Erythroblast (primary cell): ENCODE data around the gene KIF26B.

Experiments used
- DNase-seq, 2 experiments: peaks; one replicate each; lab custom pipeline; 2025; lab: John Stamatoyannopoulos, UW
- GATA1 ChIP-seq: IDR thresholded peaks from 2 replicates; pipeline ENCODE4 v1.6.1; 2011; ENCODE audit warnings: low read depth, mild to moderate bottlenecking, control low read depth, low read length, moderate library complexity
- POLR2A ChIP-seq: IDR thresholded peaks from 2 replicates; pipeline ENCODE4 v1.6.1; 2011; ENCODE audit warnings: mild to moderate bottlenecking, low read length

KIF26B gene

DNA sequence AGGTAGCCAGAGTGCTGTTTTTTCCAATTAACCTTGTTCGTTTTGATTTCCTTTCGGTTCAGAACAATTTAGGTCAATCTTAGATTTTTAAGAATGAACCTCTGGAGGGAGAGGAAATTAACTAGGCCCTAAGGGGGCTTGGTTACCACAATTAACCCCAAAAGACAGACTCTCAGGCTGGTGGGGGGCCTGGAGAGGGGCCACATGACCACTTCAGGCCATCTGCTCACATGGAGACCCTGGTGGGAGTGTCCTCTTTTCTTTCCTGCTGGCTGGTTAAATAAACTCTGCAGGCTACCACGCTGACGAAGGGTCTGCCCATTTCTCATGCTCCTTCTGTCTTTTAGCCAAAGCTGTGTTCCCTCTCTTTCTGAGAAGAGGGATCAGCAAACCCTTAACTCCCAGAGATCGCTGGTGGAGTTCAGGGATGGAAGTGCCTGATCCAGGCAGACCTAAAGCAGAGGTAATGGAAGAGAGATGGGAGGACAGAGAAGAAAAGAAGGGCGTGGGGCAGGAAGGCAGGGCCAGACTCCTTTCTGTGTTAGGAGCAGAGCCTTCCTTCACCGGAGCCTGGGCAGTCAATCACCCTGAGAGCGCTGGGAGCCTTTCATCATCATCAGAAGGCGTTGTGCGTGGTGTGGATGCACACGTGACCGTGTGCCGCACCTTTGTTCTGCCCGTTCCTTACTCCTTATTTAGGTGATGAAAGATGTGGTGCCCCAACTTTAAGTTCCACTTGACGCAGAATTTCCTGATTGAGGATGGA lies 58.5 kb downstream of the KIF26B start:
- DNase-seq, result no peak
- TF ChIP-seq POLR2A (no peak), GATA1 (no peak)

DNA sequence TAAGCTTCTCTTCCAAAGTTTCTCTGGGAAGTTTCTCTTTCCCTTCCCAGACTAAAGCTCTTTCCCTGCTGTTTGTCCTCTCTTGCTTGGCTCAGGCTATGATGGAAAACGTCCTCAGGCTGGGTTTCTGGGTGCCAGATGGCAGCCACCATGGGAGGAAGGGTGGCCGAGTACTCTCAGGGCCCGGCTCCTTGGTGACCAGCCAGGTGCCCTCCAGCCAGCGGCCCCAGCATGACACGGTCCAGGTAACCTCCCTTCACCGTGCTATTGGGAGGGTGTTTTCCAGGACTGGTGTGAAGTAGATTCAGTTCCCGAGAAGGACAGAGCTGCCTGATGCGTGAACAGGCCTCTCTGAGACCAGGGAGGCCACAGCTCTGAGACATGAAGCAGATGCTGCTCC lies 60.3 kb downstream of the KIF26B start:
- DNase-seq, result no peak
- TF ChIP-seq GATA1, result no peak
- no peak for TF ChIP-seq POLR2A

DNA sequence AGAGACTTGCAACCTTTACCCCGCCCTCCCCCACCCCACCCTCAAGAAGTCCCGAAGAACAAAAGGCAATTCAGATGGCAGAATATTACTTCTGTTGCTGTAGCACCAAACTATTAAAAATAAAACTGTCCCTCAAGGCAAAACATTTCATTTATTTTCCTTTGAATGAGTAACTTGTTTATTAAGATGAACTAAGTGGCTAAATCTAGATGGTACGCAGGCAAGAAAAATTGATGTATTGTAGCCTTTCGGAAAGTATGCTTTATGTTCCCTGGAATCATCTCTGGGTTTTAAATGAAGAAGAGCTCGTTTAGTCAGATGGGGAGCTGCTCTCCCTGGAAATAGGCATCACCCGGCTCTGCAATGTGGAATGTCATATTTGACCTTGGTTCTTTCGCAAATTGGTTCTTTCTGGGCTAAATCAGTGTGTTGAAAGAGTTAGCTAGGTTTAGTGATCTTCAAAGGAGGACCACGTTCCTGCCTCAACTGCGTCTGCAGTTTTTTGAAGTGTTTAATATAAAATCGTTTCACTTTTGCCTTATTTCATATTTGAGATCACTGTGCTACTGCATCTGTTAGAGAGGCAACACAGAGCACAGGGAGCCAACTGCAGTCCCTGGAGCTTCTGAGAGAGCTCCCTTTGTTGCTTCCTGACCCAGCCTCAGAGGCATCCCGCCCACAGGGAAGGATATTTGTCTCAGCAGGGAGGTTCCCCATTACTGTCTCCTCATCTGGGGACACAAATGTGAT lies 61.8 kb downstream of the KIF26B start:
- no peak for DNase-seq
- TF ChIP-seq POLR2A (no peak), GATA1 (no peak)

DNA sequence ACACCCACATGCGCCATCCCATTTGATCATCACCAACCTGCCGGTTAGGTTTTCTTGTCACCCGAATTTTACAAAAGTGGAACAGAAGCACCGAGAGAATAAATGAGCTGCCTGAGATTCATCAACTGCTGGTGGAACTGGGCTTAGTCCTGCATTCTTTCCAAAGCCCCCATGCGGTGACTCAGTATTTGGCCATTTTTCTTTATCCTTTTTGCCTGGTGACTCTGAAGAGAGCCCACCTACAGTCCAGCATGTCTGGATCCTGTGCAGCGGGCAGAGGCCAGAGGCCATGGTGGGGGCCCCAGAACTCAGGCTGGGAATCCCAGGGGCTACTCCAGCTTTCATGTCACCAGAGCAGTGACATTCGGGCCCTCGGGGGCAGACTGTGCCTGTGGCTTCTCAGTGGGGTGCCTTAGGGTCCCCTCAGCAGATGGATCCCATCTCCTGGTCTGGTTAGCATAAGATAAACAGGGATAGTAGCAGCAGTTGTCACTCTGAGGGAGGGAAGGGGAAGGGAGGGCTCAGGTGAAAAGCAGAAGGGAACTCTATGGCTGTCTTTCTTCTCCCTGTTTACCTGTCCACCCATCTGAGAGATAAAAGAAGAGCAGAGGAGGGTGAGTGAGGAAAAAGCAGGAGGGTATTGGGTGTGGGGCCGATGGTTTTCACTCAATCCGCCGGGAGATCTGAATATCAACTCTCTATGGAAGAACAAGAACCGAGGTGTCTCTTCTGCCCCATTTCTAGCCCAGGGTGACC lies 63.2 kb downstream of the KIF26B start:
- TF ChIP-seq POLR2A (no peak), GATA1 (no peak)
- no peak for DNase-seq

DNA sequence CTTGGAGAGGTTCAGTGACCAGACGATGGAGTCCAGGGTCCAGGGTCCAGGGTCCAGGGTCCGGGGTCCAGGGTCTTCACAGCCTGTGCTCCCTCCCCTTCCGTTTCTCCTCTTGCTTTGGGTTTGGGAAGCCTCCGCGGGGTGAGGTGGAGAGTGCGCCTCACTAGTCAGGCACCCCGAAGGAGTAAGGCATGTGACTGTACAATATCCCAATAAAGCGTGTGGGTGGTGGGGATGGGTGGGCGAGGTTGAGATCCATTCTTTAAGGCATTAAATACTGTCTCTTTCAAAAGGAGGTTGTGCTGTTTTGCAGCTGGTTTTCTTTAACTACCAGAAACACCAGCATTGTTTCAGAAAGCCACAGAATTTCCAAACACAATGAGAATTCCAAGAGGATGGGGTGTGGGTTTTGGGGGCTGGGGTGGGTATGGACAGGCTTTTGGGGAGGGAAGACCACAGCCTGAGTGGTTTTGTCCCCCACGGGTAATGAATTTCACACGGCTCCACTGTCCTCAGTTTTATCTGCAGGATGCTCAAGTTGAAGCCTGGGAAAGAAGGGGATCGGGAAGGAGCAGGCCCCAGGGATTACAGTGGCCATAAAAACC lies 65.7 kb downstream of the KIF26B start:
- TF ChIP-seq GATA1, result no peak
- TF ChIP-seq POLR2A, result no peak

DNA sequence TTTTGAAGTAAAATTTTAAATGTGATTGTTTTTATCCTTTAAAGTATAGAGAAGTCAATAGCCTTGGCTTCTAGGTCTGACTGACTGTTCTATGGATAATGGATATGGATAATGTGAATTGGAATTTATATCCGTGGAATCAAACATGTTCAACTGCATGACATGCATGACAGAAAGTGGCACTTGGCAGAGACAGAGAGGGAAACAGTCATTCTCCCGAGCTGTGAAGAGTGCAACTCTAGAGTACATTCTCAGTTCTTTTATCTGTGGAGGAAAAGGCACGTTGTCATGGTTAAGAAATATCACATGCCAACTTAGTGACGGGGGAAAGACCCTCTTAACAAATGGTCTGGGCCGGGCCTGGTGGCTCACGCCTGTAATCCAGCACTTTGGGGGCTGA lies 67.0 kb downstream of the KIF26B start:
- DNase-seq, result no peak
- no peak for TF ChIP-seq POLR2A
- no peak for TF ChIP-seq GATA1

More for the DNA sequence above, 65.7 kb downstream of the KIF26B start:
- no peak for DNase-seq

DNA sequence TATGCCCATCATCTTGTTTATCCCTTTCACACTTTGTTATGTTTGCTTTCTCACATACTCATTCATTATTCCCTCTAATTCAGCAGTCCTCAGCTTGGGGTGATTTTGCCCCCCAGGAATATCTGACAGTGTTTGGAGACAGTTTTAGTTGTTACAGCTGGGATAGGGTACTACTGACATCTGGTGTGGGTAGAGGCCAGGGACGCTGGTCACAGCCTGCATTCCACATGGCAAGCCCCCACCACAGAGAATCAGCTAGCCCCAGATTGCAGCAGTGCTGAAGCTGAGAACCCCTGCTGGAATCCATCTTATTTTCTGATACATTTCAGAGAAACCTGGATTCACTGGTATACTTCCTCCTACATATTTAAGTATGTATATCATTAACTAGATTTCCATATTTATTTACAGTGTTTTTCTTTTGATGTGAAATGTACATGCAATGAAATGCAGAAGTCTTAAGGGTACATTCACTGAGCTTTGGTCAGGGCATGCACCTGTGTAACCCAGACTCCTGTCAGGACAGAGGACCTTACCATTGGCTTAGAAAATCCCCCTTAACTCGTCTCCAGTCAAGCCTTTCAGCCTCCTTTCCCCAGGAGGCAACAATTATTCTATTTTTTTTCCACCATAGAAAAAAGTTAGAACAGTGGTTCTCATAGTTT lies 68.3 kb downstream of the KIF26B start:
- TF ChIP-seq GATA1, result no peak
- no peak for TF ChIP-seq POLR2A

DNA sequence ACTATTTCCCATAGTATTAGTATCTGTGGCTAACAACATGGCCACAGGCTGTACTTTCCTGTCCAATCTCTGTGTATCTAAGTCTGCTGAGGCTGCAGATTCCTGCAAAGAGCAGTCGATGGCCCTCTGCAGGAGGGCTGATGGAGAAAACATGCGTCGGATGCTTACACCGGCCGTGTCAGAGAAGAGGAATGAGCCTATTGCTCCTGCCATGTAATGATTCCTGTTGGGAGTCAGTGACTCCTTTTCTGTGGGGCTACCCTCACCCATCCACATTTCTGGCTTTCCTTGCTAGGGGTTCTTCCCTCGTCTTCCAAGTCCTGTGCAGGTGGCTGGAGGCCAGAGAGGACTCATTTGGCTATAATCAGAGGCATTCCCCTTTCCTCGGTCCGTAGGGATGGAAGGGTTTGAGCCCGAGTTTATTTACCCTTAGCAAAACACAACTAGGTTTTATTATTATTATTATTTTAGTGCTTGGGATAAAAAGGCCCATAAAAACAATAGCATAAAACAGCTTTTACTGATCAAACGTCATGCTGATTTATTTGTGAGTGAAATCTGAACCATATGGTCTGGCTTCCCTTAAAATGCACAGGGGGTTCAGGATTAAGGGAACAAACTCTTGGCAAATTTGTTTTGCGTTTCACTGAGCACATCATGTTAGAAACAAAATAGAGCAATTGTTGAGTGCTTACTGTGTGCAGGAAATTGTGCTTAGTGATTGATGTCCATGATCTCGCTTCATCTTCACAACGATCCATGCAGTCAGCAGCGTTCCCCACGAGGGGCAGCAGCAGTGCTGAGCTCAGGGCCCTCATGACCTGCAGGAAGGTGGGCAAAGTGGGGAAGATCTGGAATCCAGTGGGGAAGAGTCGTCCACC lies 70.8 kb downstream of the KIF26B start:
- no peak for TF ChIP-seq GATA1
- no peak for TF ChIP-seq POLR2A
- DNase-seq, result no peak

More for the DNA sequence above, 68.3 kb downstream of the KIF26B start:
- no peak for DNase-seq

DNA sequence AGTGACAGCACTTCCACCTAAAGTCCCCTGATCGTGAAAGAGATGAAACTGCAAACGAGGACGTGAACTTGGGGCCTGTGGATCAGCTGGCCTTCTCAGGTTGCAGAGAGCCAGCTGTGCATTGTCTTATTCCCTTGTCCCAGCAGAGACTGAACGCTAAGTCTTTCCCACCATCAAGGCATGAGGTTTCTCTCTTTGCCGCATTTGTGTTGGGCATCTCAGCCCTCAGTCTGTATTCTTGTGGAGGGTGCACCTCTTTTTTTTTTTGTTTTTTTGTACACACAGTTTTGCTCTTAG lies 71.4 kb downstream of the KIF26B start:
- DNase-seq, result no peak
- TF ChIP-seq POLR2A (no peak), GATA1 (no peak)

DNA sequence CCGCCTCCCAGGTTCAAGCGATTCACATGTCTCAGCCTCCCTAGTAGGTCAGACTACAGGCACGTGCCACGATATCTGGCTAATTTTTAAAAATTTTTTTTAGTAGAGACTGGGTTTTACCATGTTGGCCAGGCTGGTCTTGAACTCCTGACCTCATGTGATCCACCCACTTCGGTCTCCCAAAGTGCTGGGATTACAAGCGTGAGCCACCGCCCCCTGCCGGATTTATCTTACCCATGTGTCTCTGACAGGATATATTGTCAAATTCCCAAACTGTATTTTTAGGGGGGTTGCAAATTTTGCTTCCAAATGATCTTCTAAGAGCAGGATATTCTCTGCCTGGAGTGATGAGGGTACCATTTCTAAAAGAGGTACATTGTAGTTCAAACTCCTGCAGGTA lies 74.3 kb downstream of the KIF26B start:
- no peak for DNase-seq
- TF ChIP-seq GATA1 (no peak), POLR2A (no peak)

DNA sequence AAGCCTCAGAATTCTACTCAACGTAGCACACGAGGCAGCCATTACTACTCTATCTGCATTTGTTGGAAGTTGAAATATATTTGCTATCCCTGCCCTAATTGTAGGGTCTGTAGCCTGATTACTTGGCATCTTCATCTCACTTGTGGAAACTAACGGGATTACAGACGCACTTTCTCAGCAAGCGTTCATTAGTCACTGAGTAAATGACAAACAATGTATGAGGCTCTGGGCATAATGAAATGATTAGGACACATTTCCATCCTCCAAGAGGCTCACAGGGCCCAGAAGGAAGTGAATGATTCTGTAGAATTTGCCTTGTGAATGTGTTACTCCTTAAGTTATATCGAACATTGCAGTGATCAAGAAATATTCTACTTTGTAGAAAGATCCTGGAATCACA lies 78.1 kb downstream of the KIF26B start:
- TF ChIP-seq GATA1, result no peak
- no peak for TF ChIP-seq POLR2A
- DNase-seq, result no peak
